Activated naive CD4-positive, alpha-beta T cell treated with anti-CD3 and anti-CD28 coated beads for 36 hours (primary cell): ENCODE data around the gene THBD. TPM values are rescaled to one million over a fixed set of nuclear protein-coding genes. Genes with fewer than 3 reads are reported as not detected.

Source experiments
- CTCF ChIA-PET: fragments of 350-600 bp; sonication (Branson Sonifier 250); formaldehyde crosslinking; loops from one replicate; lab custom pipeline; 2021; ENCODE audit warnings: antibody characterized with exemption; lab: Charles Lee
- DNase-seq: peaks from one replicate; pipeline ENCODE4 v3.0.0-alpha.2; 2020
- H3K27ac Mint-ChIP-seq: one replicate; pipeline ENCODE4 v1.8.0; 2021; ENCODE audit warnings: mild to moderate bottlenecking, mixed read lengths
- H3K27me3 Mint-ChIP-seq: one replicate; pipeline ENCODE4 v1.8.0; 2021; ENCODE audit warnings: low read depth, mixed read lengths
- H3K36me3 Mint-ChIP-seq: one replicate; pipeline ENCODE4 v1.8.0; 2021; ENCODE audit warnings: low read depth, mixed read lengths
- H3K4me1 Mint-ChIP-seq: one replicate; pipeline ENCODE4 v1.8.0; 2021; ENCODE audit warnings: low read depth, mixed read lengths
- H3K4me3 Mint-ChIP-seq: one replicate; pipeline ENCODE4 v1.8.0; 2021; ENCODE audit warnings: mild to moderate bottlenecking, moderate library complexity, mixed read lengths
- H3K9me3 Mint-ChIP-seq: one replicate; pipeline ENCODE4 v1.8.0; 2021; ENCODE audit warnings: mixed read lengths
- intact Hi-C: fragments of 100-400 bp; cut with micrococcal nuclease; formaldehyde crosslinking; loops from one replicate; pipeline ENCODE4 v1.15.1; 2023
- total RNA-seq, 2 experiments: library from RNA; stranded (reverse); gene quantifications; one replicate each; pipeline ENCODE4 v1.2.3, GENCODE V29; 2021

Gene THBD
- total RNA-seq, 2 experiments from 2014 or later, result not detected

- Mint-ChIP-seq H3K36me3 (no peaks in the 10 kb centered on the region), H3K4me1 (no peaks in the 10 kb centered on the region), H3K4me3 (no peak overlapping the region), H3K9me3 (no peaks in the 10 kb centered on the region), H3K27me3 (no peaks in the 10 kb centered on the region), H3K27ac (no peak overlapping the region)
- intact Hi-C loops, result no loop called here
- CTCF ChIA-PET, result no interaction called here
- no peak for DNase-seq
Observed at GRCh38 chr20:23007886-23008655, 41.4 kb downstream of the THBD start.

- CTCF ChIA-PET, result no interaction called here
- Mint-ChIP-seq H3K36me3 (no peaks in the 10 kb centered on the region), H3K4me3 (no peak overlapping the region), H3K9me3 (no peaks in the 10 kb centered on the region), H3K4me1 (no peaks in the 10 kb centered on the region), H3K27ac (no peak overlapping the region), H3K27me3 (no peaks in the 10 kb centered on the region)
- DNase-seq, result no peak
- intact Hi-C loops, result no loop called here
Observed at GRCh38 chr20:23007462-23007861, 42.0 kb downstream of the THBD start.

GRCh38 chr20:23005776-23006175 lies 43.7 kb downstream of the THBD start:
- no peaks in the 10 kb centered on the region for H3K4me1 Mint-ChIP-seq
- no peak for DNase-seq
- intact Hi-C loops, result no loop called here
- no peaks in the 10 kb centered on the region for H3K36me3 Mint-ChIP-seq
- H3K27me3 Mint-ChIP-seq, result no peaks in the 10 kb centered on the region
- H3K9me3 Mint-ChIP-seq, result no peaks in the 10 kb centered on the region
- no peak overlapping the region for H3K4me3 Mint-ChIP-seq
- CTCF ChIA-PET, result no interaction called here
- H3K27ac Mint-ChIP-seq, result no peak overlapping the region

GRCh38 chr20:23003881-23004460 lies 45.5 kb downstream of the THBD start:
- CTCF ChIA-PET, result no interaction called here
- no peaks in the 10 kb centered on the region for H3K9me3 Mint-ChIP-seq
- DNase-seq, result no peak
- no peak overlapping the region for H3K4me3 Mint-ChIP-seq
- no peaks in the 10 kb centered on the region for H3K27me3 Mint-ChIP-seq
- no peak overlapping the region for H3K27ac Mint-ChIP-seq
- intact Hi-C loops, result no loop called here
- no peaks in the 10 kb centered on the region for H3K36me3 Mint-ChIP-seq
- H3K4me1 Mint-ChIP-seq, result no peaks in the 10 kb centered on the region

- Mint-ChIP-seq H3K36me3 (no peaks in the 10 kb centered on the region), H3K27ac (no peak overlapping the region), H3K4me3 (no peak overlapping the region), H3K9me3 (no peaks in the 10 kb centered on the region), H3K4me1 (no peaks in the 10 kb centered on the region), H3K27me3 (no peaks in the 10 kb centered on the region)
- DNase-seq, result no peak
- CTCF ChIA-PET, result no interaction called here
- intact Hi-C loops, result no loop called here
Observed at GRCh38 chr20:23003077-23003635, 46.3 kb downstream of the THBD start.

GRCh38 chr20:23002276-23002675 lies 47.2 kb downstream of the THBD start:
- DNase-seq, result no peak
- Mint-ChIP-seq H3K27ac (no peak overlapping the region), H3K4me3 (no peak overlapping the region), H3K27me3 (no peaks in the 10 kb centered on the region), H3K9me3 (no peaks in the 10 kb centered on the region), H3K36me3 (no peaks in the 10 kb centered on the region), H3K4me1 (no peaks in the 10 kb centered on the region)
- CTCF ChIA-PET, result no interaction called here
- intact Hi-C loops, result no loop called here

GRCh38 chr20:23000232-23000947 lies 49.1 kb downstream of the THBD start:
- intact Hi-C loops, result no loop called here

GRCh38 chr20:22999756-23000155 lies 49.7 kb downstream of the THBD start:
- Mint-ChIP-seq H3K9me3 (no peaks in the 10 kb centered on the region), H3K36me3 (no peaks in the 10 kb centered on the region), H3K27me3 (peaks cover 3% of the 10 kb centered on the region), H3K4me1 (no peaks in the 10 kb centered on the region), H3K27ac (no peak overlapping the region), H3K4me3 (no peak overlapping the region)
- CTCF ChIA-PET, result no interaction called here
- intact Hi-C loops, result no loop called here
- DNase-seq, result no peak

More at GRCh38 chr20:23000232-23000947, 49.1 kb downstream of the THBD start:
- Mint-ChIP-seq H3K9me3 (no peaks in the 10 kb centered on the region), H3K4me3 (no peak overlapping the region), H3K27me3 (no peaks in the 10 kb centered on the region), H3K36me3 (no peaks in the 10 kb centered on the region), H3K27ac (no peak overlapping the region), H3K4me1 (no peaks in the 10 kb centered on the region)
- DNase-seq, result no peak
- CTCF ChIA-PET, result no interaction called here

GRCh38 chr20:22998476-22998875 lies 51.0 kb downstream of the THBD start:
- Mint-ChIP-seq H3K27ac (no peak overlapping the region), H3K27me3 (peaks cover 6% of the 10 kb centered on the region), H3K36me3 (no peaks in the 10 kb centered on the region), H3K4me3 (no peak overlapping the region), H3K4me1 (no peaks in the 10 kb centered on the region), H3K9me3 (no peaks in the 10 kb centered on the region)
- intact Hi-C loops, result no loop called here
- DNase-seq, result no peak
- CTCF ChIA-PET, result interaction anchor here (0.6 kb wide), 1 partner anchor 518 kb away, joined by 3 read pairs; no protein-coding TSS in a partner anchor

GRCh38 chr20:22995923-22996322 lies 53.5 kb downstream of the THBD start:
- Mint-ChIP-seq H3K27ac (no peak overlapping the region), H3K27me3 (peaks cover 6% of the 10 kb centered on the region), H3K4me1 (no peaks in the 10 kb centered on the region), H3K9me3 (peaks cover 2% of the 10 kb centered on the region), H3K4me3 (no peak overlapping the region), H3K36me3 (no peaks in the 10 kb centered on the region)
- CTCF ChIA-PET, result no interaction called here
- intact Hi-C loops, result no loop called here
- no peak for DNase-seq
